Head of caudate nucleus (tissue), 42 donors: ENCODE measurements around the gene GCK.
"Not testable (repeated sequence)": the region's sequence is repeated elsewhere in the genome, so short reads cannot be mapped to it uniquely, and the experiment has no call there.

Experiments
- DNase-seq, 42 donors: peaks; one replicate each; pipeline versions ENCODE4 v3.0.0 to v3.0.0-alpha.2; 2020 to 2021; ENCODE audit warnings: mixed read lengths in 7 of 42
- intact Hi-C: fragments of 100-400 bp; cut with DNase I; formaldehyde crosslinking; loops from one replicate; pipeline ENCODE4 v1.15.0; 2022

Gene GCK

GRCh38 chr7:44139311-44140010 is 49.8 kb downstream of the GCK start:
- intact Hi-C loops: no loop called here
- DNase-seq: no peak

- intact Hi-C loops: no loop called here
- DNase-seq: no peak
Measured at GRCh38 chr7:44138698-44139097, 50.5 kb downstream of the GCK start.

GRCh38 chr7:44136731-44137130 is 52.5 kb downstream of the GCK start:
- DNase-seq: no peak
- intact Hi-C loops: no loop called here

- intact Hi-C loops: no loop called here
- DNase-seq: peak in 2 of 42 donors; percentile 24 to 30
Measured at GRCh38 chr7:44134943-44135628, 54.2 kb downstream of the GCK start.

- no peak for DNase-seq
- intact Hi-C loops: no loop called here
Measured at GRCh38 chr7:44133295-44133694, 55.9 kb downstream of the GCK start.

- no peak for DNase-seq
- intact Hi-C loops: no loop called here
Measured at GRCh38 chr7:44132039-44132438, 57.2 kb downstream of the GCK start.

GRCh38 chr7:44131173-44132029 is 57.8 kb downstream of the GCK start:
- intact Hi-C loops: no loop called here
- DNase-seq: no peak

- no peak for DNase-seq
- intact Hi-C loops: loop anchor here (10.0 kb wide), 1 partner anchor 84 kb away; the partner anchor contains the start of gene DBNL
Measured at GRCh38 chr7:44128721-44129582, 60.3 kb downstream of the GCK start.

- no peak for DNase-seq
- intact Hi-C loops: loop anchor here (10.0 kb wide), 1 partner anchor 82 kb away; the partner anchor contains the start of gene DBNL
Measured at GRCh38 chr7:44127161-44127560, 62.1 kb downstream of the GCK start.

- not testable (repeated sequence) for DNase-seq
- intact Hi-C loops: loop anchor here (10.0 kb wide), 1 partner anchor 82 kb away; the partner anchor contains the start of gene DBNL
Measured at GRCh38 chr7:44126574-44126973, 62.7 kb downstream of the GCK start.

GRCh38 chr7:44124822-44125202 is 64.4 kb downstream of the GCK start:
- DNase-seq: no peak
- intact Hi-C loops: loop anchor here (10.0 kb wide), 1 partner anchor 80 kb away; the partner anchor contains the start of gene DBNL

GRCh38 chr7:44123190-44124003 is 65.8 kb downstream of the GCK start, which contains the start of gene POLD2:
TSS of gene POLD2 (minus strand) at chr7:44123548. CDS start at chr7:44122053, 1,495 bp downstream.
- intact Hi-C loops: loop anchor here (10.0 kb wide), 1 partner anchor 79 kb away; the partner anchor contains the start of gene DBNL
- peak; percentile 95 to 99 (median 99) for DNase-seq

GRCh38 chr7:44122529-44122928 is 66.7 kb downstream of the GCK start:
- intact Hi-C loops: loop anchor here (10.0 kb wide), 1 partner anchor 78 kb away; the partner anchor contains the start of gene DBNL
- DNase-seq: no peak

GRCh38 chr7:44121761-44122420 is 67.3 kb downstream of the GCK start:
- no peak for DNase-seq

GRCh38 chr7:44120395-44120794 is 68.8 kb downstream of the GCK start:
- intact Hi-C loops: loop anchor here (10.0 kb wide), 1 partner anchor 76 kb away; the partner anchor contains the start of gene DBNL
- DNase-seq: no peak

More at GRCh38 chr7:44121761-44122420, 67.3 kb downstream of the GCK start:
- intact Hi-C loops: loop anchor here (10.0 kb wide), 1 partner anchor 77 kb away; the partner anchor contains the start of gene DBNL

- no peak for DNase-seq
- intact Hi-C loops: loop anchor here (5.0 to 10.0 kb wide), 2 partner anchors 38 to 75 kb away; partner anchors contain the start of genes DBNL and POLM
Measured at GRCh38 chr7:44119829-44120380, 69.3 kb downstream of the GCK start.
